Activated CD8-positive, alpha-beta memory T cell treated with anti-CD3 and anti-CD28 coated beads for 36 hours (primary cell): ENCODE data around the gene SP1. TPM values are rescaled to one million over a fixed set of nuclear protein-coding genes. Genes with fewer than 3 reads are reported as not detected.
"Not testable (repeated sequence)": the region's sequence is repeated elsewhere in the genome, so short reads cannot be mapped to it uniquely, and the experiment has no call there.

ENCODE experiments used
- CTCF ChIA-PET: fragments of 350-600 bp; sonication (Branson Sonifier 250); formaldehyde crosslinking; loops from one replicate; lab custom pipeline; 2021; ENCODE audit warnings: antibody characterized with exemption; lab: Charles Lee
- POLR2A ChIA-PET: fragments of 350-600 bp; sonication (Branson Sonifier 250); formaldehyde crosslinking; loops from one replicate; lab custom pipeline; 2021; ENCODE audit warnings: antibody characterized with exemption; lab: Charles Lee
- total RNA-seq, 2 experiments: library from RNA; stranded (reverse); gene quantifications; one replicate each; pipeline ENCODE4 v1.2.3, GENCODE V29; 2021

SP1 gene
- total RNA-seq, 2 experiments from 2014 or later: 53.6 to 53.7 TPM

DNA sequence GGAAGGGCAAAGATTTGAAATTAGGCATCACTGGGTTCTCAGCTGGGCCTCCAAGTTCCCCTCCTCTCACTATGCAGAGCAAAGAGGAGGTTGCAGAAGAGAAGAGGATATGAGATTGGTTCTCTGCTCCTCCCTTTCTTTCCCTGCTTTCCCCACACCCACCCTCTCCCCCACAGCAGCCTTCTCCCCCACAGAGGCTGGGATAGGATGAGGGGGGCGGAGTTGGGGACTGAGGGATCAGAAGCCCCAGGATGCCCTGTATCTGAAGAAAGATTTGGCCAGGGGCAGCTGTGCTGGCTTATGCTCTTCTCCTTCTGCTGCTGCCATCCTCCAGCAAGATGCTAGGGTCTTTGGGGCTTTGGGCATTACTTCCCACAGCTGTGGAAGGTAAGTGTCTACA, 43.6 kb downstream of the SP1 start, which contains the start of gene AMHR2:
Gene AMHR2 (plus strand): TSS at position 259 of the 400 bp plus-strand sequence. CDS start 80 bp downstream, at position 339.
- POLR2A ChIA-PET: no interaction called here
- CTCF ChIA-PET: interaction anchor here (0.7 to 4.4 kb wide), 4 partner anchors 17 to 88 kb away, joined by 3 to 49 read pairs (median 6); no protein-coding TSS in a partner anchor

DNA sequence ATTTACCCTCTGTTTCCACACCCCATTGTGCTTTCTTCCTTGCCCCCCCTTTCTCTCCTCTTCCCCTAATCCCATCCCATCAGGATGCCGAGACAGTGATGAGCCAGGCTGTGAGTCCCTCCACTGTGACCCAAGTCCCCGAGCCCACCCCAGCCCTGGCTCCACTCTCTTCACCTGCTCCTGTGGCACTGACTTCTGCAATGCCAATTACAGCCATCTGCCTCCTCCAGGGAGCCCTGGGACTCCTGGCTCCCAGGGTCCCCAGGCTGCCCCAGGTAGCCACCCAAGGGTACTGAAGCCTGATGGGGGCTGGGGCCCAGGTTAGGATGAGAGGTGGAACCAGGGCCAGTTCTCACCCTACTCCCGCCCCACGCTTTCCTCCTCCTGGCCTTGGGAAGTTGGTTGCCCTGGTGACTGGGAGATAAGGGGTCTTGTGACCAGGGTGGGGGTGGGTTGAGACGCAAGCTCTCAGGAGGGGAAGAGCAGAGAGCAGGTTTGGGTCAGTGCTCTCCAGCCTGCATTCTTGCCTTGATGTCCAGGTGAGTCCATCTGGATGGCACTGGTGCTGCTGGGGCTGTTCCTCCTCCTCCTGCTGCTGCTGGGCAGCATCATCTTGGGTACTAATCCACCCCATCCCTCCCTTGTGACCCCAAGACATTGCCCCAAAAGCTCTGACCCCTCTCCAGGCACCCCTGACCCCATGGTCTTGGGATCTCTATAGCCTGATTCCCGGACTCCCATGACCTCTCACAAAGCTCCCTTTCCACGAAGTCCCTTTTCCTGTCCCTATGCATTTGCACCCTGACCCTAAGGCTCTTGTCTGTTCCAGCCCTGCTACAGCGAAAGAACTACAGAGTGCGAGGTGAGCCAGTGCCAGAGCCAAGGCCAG, 44.9 kb downstream of the SP1 start:
- ChIA-PET CTCF (interaction anchor here (0.6 to 1.5 kb wide), 6 partner anchors 17 to 1385 kb away, joined by 3 to 5 read pairs (median 4); no protein-coding TSS in a partner anchor), POLR2A (no interaction called here)

DNA sequence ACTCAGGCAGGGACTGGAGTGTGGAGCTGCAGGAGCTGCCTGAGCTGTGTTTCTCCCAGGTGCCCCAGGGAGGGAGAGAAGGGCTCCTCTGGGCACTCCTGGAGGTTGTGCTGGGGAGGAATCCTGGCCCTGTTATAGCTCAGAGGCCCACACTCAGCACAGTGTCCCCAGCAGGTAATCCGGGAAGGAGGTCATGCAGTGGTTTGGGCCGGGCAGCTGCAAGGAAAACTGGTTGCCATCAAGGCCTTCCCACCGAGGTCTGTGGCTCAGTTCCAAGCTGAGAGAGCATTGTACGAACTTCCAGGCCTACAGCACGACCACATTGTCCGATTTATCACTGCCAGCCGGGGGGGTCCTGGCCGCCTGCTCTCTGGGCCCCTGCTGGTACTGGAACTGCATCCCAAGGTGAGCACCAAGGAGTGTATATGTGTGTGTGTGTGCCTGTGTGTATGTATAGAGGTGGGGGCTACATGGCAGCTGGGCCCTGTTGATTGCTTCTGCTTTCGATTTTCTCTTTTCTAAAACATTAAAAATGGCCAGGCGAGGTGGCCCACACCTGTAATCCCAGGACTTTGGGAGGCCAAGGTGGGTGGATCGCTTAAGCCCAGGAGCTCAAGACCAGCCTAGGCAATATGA, 45.7 kb downstream of the SP1 start:
- POLR2A ChIA-PET: no interaction called here
- CTCF ChIA-PET: interaction anchor here (0.6 to 1.5 kb wide), 7 partner anchors 18 to 1386 kb away, joined by 3 to 5 read pairs (median 3); no protein-coding TSS in a partner anchor

DNA sequence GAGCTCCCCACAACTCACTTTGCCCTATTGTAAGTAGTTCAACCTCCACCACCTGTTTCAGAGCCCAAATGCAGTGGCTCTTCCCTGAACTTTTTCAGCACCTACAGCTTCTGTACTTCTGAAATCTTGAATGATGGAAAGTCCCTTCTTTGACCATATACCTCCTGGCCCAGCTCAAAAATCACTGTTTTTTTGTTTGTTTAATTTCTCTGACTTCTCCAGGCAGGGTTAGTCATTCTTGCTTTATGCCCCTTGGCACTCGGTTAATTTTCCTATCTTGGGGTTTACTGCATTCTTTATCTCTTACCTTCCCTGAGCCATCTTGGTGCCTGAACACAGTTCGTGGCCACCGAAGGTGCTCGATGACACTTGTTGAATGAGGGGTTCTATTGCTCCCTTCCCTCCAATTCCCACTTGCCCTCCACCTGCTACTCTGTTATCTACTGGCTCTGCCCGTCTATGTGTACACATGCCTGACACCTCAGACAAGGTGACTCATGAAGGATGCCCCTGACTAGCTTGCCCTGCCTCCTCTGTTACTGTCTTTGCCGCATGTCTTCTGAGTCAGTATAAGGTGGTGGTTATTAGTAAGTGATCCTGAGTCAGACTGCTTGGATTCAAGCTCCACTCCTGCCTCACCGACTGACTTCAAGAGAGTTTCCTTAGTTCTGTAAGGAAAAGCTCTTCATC, 48.1 kb downstream of the SP1 start:
- ChIA-PET CTCF (interaction anchor here (0.8 to 1.7 kb wide), 4 partner anchors 76 to 106 kb away, joined by 3 to 5 read pairs (median 3); no protein-coding TSS in a partner anchor), POLR2A (interaction anchor here (0.6 kb wide), 1 partner anchor 13 kb away, joined by 5 read pairs; no protein-coding TSS in a partner anchor)

DNA sequence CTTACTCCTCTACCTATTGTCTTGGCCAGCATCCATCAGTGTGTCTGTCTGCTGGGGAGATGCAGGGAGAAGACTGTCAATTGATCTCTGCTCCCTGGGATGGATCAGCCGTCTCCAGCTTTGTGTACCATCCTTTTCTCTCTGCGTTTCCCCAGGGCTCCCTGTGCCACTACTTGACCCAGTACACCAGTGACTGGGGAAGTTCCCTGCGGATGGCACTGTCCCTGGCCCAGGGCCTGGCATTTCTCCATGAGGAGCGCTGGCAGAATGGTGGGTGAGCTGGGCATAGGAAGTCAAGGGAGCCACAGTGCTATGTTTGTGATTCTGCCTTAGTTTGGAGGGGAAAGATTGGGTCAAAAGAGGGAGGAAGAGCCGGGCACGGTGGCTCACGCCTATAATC, 48.8 kb downstream of the SP1 start:
- CTCF ChIA-PET: interaction anchor here (1.2 to 1.7 kb wide), 2 partner anchors 80 to 107 kb away, joined by 3 to 5 read pairs; no protein-coding TSS in a partner anchor
- POLR2A ChIA-PET: no interaction called here

DNA sequence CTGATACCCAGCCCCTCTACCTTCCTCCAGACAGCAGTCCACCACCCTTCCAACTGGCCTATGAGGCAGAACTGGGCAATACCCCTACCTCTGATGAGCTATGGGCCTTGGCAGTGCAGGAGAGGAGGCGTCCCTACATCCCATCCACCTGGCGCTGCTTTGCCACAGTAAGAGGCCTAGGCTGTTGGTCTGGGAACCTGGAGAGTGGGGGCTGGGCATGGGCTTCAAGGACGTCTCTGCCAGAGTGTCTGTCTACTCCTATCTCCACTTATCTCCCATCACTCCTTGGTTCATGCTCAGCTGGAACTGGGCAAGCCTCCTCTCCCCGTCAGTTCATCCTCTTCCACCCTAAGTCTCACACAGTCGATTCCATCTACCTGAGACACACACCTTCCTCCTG, 50.1 kb downstream of the SP1 start:
- CTCF ChIA-PET: interaction anchor here (0.9 to 2.0 kb wide), 2 partner anchors 8 to 48 kb away, joined by 3 to 5 read pairs; no protein-coding TSS in a partner anchor
- POLR2A ChIA-PET: no interaction called here

DNA sequence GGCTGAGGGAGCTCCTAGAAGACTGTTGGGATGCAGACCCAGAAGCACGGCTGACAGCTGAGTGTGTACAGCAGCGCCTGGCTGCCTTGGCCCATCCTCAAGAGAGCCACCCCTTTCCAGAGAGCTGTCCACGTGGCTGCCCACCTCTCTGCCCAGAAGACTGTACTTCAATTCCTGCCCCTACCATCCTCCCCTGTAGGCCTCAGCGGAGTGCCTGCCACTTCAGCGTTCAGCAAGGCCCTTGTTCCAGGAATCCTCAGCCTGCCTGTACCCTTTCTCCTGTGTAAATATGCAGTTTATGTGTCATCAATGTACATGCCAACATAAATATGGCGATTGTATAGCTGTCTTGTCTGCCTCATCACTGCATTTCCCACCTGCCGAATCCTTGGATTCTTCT, 51.2 kb downstream of the SP1 start:
- POLR2A ChIA-PET: no interaction called here
- CTCF ChIA-PET: interaction anchor here (0.6 to 2.0 kb wide), 4 partner anchors 10 to 49 kb away, joined by 3 to 5 read pairs (median 3); no protein-coding TSS in a partner anchor

DNA sequence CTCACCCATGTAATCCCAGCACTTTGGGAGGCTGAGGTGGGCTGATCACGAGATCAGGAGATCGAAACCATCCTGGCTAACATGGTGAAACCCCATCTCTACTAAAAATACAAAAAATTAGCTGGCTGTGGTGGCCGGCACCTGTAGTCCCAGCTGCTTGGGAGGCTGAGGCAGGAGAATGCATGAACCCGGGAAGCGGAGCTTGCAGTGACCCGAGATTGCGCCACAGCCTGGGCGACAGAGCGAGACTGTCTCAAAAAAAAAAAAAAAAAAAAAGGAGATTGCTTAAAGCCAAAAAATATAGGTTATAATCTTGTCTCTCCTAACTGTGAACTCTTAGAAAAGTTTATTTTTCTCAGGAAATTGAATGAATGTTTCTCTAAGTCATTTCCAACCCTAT, 55.4 kb downstream of the SP1 start:
- POLR2A ChIA-PET: interaction anchor here (0.7 kb wide), 1 partner anchor 18 kb away, joined by 3 read pairs; no protein-coding TSS in a partner anchor
- CTCF ChIA-PET: not testable (repeated sequence)

DNA sequence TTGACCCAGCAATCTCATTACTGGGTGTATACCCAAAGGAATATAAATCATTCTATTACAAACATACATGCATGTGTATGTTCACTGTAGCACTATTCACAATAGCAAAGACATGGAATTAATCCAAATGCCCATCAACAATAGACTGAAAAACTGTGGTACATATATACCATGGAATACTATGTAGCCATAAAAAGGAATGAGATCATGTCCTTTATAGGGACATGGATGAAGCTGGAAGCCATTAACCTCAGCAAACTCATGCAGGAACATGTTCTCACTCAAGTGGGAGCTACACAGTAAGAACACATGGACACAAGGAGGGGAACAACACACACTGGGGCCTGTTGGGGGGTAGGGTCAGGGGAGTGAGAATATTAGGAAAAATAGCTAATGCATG, 59.6 kb downstream of the SP1 start:
- ChIA-PET CTCF (interaction anchor here (2.5 kb wide), 1 partner anchor 87 kb away, joined by 8 read pairs; no protein-coding TSS in a partner anchor), POLR2A (interaction anchor here (0.7 kb wide), 2 partner anchors 18 to 116 kb away, joined by 3 to 4 read pairs; no protein-coding TSS in a partner anchor)

DNA sequence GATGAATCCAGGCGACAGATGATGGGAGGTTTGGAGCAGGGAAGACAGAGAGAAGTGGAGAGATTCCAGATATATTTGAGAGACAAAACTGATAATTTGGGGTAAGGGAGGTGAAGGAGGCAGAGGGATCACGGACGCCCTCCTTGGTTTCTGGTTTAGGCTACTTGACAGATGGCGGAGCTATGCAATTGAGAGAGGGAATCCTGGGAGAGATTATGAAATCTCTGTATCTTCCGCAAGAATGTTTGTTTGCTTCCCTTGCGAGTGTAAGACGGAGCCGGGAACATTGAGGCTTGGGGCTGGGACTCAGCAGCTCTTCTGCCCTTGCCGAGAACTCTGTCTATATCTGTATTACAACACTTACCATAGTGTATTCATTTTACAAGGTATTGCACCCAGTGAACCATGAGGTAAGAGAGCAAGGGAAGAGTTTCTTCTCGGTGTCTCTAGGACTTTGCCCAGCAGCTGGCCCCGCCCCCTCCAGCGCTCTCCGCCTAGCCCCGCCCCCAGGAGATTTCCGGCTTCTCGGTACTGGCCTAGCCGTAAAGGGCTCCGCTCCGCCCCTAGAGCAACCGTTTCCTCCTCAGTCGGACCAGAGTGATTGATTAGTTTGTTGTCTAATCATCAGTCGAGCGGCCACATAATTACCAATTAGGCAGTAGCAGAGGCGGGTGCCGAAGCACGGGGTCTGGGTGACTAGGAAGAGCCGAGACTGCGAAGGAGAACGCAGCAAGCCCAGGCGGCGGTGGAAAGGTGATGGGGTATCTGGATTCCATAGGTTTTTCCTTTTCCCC, 61.3 kb downstream of the SP1 start, which contains the start of gene PRR13:
Gene PRR13 (plus strand): TSS at position 695 of the 794 bp plus-strand sequence. CDS start 981 bp downstream, outside the sequence.
- ChIA-PET POLR2A (interaction anchor here (0.6 to 1.1 kb wide), 2 partner anchors 13 to 97 kb away, joined by 4 to 5 read pairs; no protein-coding TSS in a partner anchor), CTCF (interaction anchor here (0.7 to 2.5 kb wide), 7 partner anchors 10 to 220 kb away, joined by 3 to 8 read pairs (median 6); no protein-coding TSS in a partner anchor)

DNA sequence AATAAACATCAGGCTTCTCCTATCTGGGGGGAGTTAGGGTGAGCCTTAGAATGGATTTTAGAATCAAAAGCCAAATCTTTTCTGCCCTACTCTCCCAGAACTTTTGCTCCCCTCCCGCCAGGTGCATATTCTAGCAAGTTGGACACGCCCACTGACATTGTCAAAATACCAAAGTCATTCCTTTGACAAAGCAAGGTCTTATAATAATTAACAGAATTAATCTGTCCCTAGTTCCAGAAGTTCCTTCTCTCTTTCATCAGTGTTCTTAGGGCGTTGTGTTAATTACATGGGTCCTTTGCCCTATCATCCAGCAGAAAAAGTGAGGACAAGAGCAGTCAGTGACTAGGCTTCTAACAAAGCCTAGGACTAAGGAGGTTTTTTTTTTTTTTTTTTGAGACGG, 64.0 kb downstream of the SP1 start:
- ChIA-PET CTCF (no interaction called here), POLR2A (interaction anchor here (0.7 kb wide), 1 partner anchor 30 kb away, joined by 7 read pairs; no protein-coding TSS in a partner anchor)

DNA sequence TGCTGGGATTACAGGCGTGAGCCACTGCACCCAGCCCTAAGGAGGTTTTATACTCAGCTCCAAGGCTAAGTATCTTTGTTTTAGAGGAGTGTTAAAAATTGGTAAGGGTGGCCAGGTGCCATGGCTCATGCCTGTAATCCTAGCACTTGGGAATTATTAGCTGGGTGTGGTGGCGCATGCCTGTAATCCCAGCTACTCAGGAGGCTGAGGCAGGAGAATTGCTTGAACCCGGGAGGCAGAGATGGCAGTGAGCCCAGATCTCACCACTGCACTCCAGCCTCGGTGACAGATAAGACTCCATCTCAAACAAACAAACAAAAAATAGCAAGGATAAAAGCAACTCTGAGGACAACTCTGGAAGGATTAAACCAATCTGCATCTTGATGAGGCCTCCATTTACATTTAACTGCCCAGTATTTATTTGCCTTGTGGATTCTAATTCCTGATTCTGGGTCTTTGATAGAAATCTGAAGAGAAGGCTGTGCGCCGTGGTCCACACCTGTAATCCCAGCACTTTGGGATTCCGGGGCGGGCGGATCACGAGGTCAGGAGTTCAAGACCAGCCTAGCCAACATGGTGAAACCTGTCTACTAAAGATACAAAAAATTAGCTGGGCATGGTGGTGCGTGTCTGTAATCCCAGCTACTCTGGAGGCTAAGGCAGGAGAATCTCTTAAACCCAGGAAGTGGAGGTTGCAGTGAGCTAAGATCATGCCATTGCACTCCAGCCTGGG, 64.8 kb downstream of the SP1 start:
- POLR2A ChIA-PET: interaction anchor here (0.7 kb wide), 1 partner anchor 30 kb away, joined by 7 read pairs; no protein-coding TSS in a partner anchor
- CTCF ChIA-PET: interaction anchor here (0.7 kb wide), 1 partner anchor 14 kb away, joined by 3 read pairs; no protein-coding TSS in a partner anchor

DNA sequence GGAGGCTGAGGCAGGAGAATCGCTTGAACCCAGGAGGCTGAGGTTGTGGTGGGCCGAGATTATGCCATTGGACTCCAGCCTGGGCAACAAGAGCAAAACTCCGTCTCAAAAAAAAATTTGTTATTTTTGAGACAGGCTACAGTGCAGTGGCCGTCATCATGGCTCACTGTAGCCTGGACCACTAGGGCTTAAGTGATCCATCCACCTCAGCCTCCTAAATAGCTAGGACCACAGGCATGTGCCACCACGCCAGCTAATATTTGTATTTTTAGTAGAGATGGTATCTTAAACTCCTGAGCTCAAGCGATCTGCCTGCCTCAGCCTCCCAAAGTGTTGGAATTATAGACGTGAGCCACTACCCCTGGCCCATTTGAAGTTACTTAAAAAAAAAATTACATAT, 71.0 kb downstream of the SP1 start:
- ChIA-PET CTCF (interaction anchor here (0.6 to 2.0 kb wide), 4 partner anchors 26 to 128 kb away, joined by 3 to 5 read pairs (median 4); no protein-coding TSS in a partner anchor), POLR2A (interaction anchor here (0.6 kb wide), 2 partner anchors 8 to 43 kb away, joined by 3 read pairs; no protein-coding TSS in a partner anchor)

DNA sequence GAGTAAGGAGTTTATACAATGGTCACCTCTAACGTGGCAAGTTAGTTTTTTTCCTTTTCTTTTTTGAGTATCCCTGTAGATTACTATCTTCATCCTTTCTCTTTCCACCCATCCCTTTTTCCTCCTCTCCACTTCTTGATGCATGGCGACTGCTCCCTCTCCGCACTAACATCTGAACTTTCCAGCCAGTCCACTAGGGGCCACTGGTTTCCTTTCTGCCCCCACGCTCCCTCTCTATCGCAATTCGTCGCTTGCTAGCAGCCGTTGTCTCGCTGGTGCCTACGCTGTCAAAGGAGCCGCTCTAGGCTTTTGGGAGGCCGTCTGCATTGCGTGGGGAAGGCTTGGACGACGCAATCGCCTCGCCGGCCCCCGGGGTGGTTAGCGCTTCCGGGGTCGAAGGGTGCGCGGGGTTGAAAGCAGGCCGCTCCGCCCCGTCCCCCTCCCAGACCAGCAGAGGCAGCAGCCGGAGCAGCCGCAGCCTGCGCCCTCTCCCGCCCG, 71.7 kb downstream of the SP1 start, which contains the start of gene PCBP2:
Gene PCBP2 (plus strand): TSS at position 442 of the 498 bp plus-strand sequence. CDS start 2,699 bp downstream, outside the sequence.
- POLR2A ChIA-PET: no interaction called here
- CTCF ChIA-PET: interaction anchor here (0.6 to 2.0 kb wide), 4 partner anchors 25 to 127 kb away, joined by 3 to 5 read pairs (median 4); no protein-coding TSS in a partner anchor

DNA sequence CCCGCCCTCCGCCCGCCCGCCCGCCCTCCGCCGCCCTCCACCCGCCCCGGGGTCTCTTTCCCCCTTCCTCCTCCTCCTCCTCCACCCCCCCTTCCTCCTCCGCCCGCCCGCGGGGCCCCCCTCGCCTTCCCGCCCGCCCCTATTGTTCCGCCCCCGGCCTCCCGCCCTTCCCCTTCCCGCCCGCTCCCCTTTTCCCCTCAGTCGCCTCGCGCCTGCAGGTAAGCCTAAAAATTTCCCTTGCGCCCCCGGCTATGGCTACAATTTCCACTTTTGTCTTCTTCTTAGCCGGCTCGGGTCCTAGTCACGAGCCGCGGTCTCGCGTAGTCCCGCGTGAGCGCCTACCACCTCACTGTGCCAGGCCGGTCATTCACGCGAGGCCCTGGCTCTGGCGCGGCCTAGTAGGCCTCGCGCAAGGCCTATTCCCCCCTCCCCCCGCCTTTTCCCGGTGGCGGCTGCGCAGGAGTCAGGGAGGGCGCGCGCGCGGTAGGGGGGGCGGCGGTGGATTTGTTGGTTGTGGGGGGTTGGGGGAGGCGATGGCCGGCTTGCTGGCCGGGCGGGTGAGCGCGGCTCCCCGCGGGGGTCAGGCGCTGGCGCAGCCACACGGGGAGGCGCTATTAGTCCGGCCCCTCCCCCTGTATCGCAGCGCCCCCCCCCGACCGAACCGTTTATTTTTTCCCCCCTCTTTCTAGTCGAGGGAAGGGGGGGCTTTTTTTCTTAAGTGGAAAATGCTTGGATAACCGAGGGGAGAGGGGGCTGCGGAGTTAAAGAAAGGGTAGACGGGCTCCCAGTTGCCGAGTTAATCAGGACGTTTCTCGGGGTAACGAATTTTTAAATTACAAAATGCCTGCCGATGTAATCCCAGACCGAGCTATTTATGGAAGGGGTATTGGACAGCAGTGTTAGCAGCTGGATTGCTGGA, 72.4 kb downstream of the SP1 start:
- POLR2A ChIA-PET: interaction anchor here (0.6 kb wide), 2 partner anchors 17 to 286 kb away, joined by 3 read pairs; no protein-coding TSS in a partner anchor
- CTCF ChIA-PET: interaction anchor here (0.8 to 1.0 kb wide), 2 partner anchors 17 to 22 kb away, joined by 3 read pairs; no protein-coding TSS in a partner anchor
